Measurements from ENCODE around the gene SLC6A13.
A peak's percentile ranks its signal among the peaks of the same experiment; 100 is the strongest.
"Not testable (repeated sequence)": the region's sequence is repeated elsewhere in the genome, so short reads cannot be mapped to it uniquely, and the experiment has no call there.

SLC6A13 gene

GRCh38 chr12:237026-237815, 25.4 kb downstream of the SLC6A13 start:
- DNase-seq: no peak
- peaks cover 5% of the 10 kb centered on the region for H3K36me3 Mint-ChIP-seq (ENCODE audit: low read depth)
- H3K9me3 Mint-ChIP-seq: peaks cover 43% of the 10 kb centered on the region
- no peak for TF ChIP-seq CTCF (IDR thresholded peaks at IDR 0.05)
- H3K27me3 Mint-ChIP-seq (ENCODE audit: low read depth, poor library complexity): peaks cover 8% of the 10 kb centered on the region
- peaks cover 17% of the 10 kb centered on the region for H3K4me1 Mint-ChIP-seq
- H3K27ac Mint-ChIP-seq: no peak overlapping the region
- no peak overlapping the region for H3K4me3 Mint-ChIP-seq

GRCh38 chr12:236445-236844, 26.2 kb downstream of the SLC6A13 start:
- DNase-seq: no peak
- no peak overlapping the region for H3K27ac Mint-ChIP-seq
- H3K27me3 Mint-ChIP-seq (ENCODE audit: low read depth, poor library complexity): peaks cover 8% of the 10 kb centered on the region
- H3K36me3 Mint-ChIP-seq (ENCODE audit: low read depth): peaks cover 5% of the 10 kb centered on the region
- no peak overlapping the region for H3K4me3 Mint-ChIP-seq
- no peak for TF ChIP-seq CTCF (IDR thresholded peaks at IDR 0.05)
- peaks cover 43% of the 10 kb centered on the region for H3K9me3 Mint-ChIP-seq
- H3K4me1 Mint-ChIP-seq: peaks cover 21% of the 10 kb centered on the region

- Mint-ChIP-seq H3K9me3 (peaks cover 43% of the 10 kb centered on the region), H3K4me1 (peaks cover 26% of the 10 kb centered on the region)
- not testable (repeated sequence) for DNase-seq; H3K36me3 Mint-ChIP-seq (ENCODE audit: low read depth); H3K4me3 Mint-ChIP-seq; H3K27ac Mint-ChIP-seq; H3K27me3 Mint-ChIP-seq (ENCODE audit: low read depth, poor library complexity)
These were observed 26.7 kb downstream of the SLC6A13 start for GRCh38 chr12:235967-236366.

GRCh38 chr12:234891-235415, 27.7 kb downstream of the SLC6A13 start:
- DNase-seq: no peak
- TF ChIP-seq CTCF (IDR thresholded peaks at IDR 0.05): no peak
- peaks cover 43% of the 10 kb centered on the region for H3K9me3 Mint-ChIP-seq
- peaks cover 8% of the 10 kb centered on the region for H3K27me3 Mint-ChIP-seq (ENCODE audit: low read depth, poor library complexity)
- H3K27ac Mint-ChIP-seq: no peak overlapping the region
- peaks cover 36% of the 10 kb centered on the region for H3K4me1 Mint-ChIP-seq
- no peak overlapping the region for H3K4me3 Mint-ChIP-seq
- peaks cover 5% of the 10 kb centered on the region for H3K36me3 Mint-ChIP-seq (ENCODE audit: low read depth)

- H3K27ac Mint-ChIP-seq: no peak overlapping the region
- no peak overlapping the region for H3K4me3 Mint-ChIP-seq
- H3K9me3 Mint-ChIP-seq: peaks cover 38% of the 10 kb centered on the region
- peaks cover 45% of the 10 kb centered on the region for H3K4me1 Mint-ChIP-seq
- no peak for TF ChIP-seq CTCF (IDR thresholded peaks at IDR 0.05)
- H3K36me3 Mint-ChIP-seq (ENCODE audit: low read depth): peaks cover 5% of the 10 kb centered on the region
- DNase-seq: no peak
- H3K27me3 Mint-ChIP-seq (ENCODE audit: low read depth, poor library complexity): peaks cover 7% of the 10 kb centered on the region
These were observed 28.6 kb downstream of the SLC6A13 start for GRCh38 chr12:234019-234418.

GRCh38 chr12:233615-233968, 29.0 kb downstream of the SLC6A13 start:
- Mint-ChIP-seq H3K4me1 (peaks cover 50% of the 10 kb centered on the region), H3K27me3 (ENCODE audit: low read depth, poor library complexity) (peaks cover 11% of the 10 kb centered on the region), H3K9me3 (peaks cover 38% of the 10 kb centered on the region), H3K4me3 (no peak overlapping the region), H3K27ac (peak overlapping the region; percentile 89), H3K36me3 (ENCODE audit: low read depth) (peaks cover 5% of the 10 kb centered on the region)
- DNase-seq: no peak
- TF ChIP-seq CTCF (IDR thresholded peaks at IDR 0.05): no peak
